Smooth muscle cell (in vitro differentiated cells): ENCODE data around the gene PLBD2. TPM values are rescaled to one million over a fixed set of nuclear protein-coding genes. Genes with fewer than 3 reads are reported as not detected.

Source experiments
- DNase-seq: peaks from one replicate; lab custom pipeline; 2025; ENCODE audit not compliant: unreplicated experiment; lab: John Stamatoyannopoulos, UW
- H2AFZ ChIP-seq: fragments of 200-600 bp; sonication (generic); 2 replicates; pipeline ENCODE4 v1.6.0; 2016; ENCODE audit warnings: antibody characterized with exemption, low read depth, mild to moderate bottlenecking
- H3F3A ChIP-seq: fragments of 200-600 bp; sonication (generic); 2 replicates; pipeline ENCODE4 v1.6.0; 2017; ENCODE audit warnings: antibody characterized with exemption, low read depth
- H3K27ac ChIP-seq: fragments of 200-600 bp; sonication (generic); 2 replicates; pipeline ENCODE4 v1.5.1; 2016; ENCODE audit warnings: low read depth, mild to moderate bottlenecking
- H3K27me3 ChIP-seq: fragments of 200-600 bp; sonication (generic); 2 replicates; pipeline ENCODE4 v1.6.1; 2016; ENCODE audit warnings: low read depth, mild to moderate bottlenecking
- H3K36me3 ChIP-seq: fragments of 200-600 bp; sonication (generic); 2 replicates; pipeline ENCODE4 v1.5.1; 2016; ENCODE audit warnings: low read depth
- H3K4me1 ChIP-seq: fragments of 200-600 bp; sonication (generic); 2 replicates; pipeline ENCODE4 v1.5.1; 2016; ENCODE audit warnings: low read depth
- H3K4me2 ChIP-seq: fragments of 200-600 bp; sonication (generic); 2 replicates; pipeline ENCODE4 v1.6.0; 2016; ENCODE audit warnings: mild to moderate bottlenecking
- H3K4me3 ChIP-seq: fragments of 200-600 bp; sonication (generic); 2 replicates; pipeline ENCODE4 v1.5.1; 2016; ENCODE audit warnings: mild to moderate bottlenecking
- H3K79me2 ChIP-seq: fragments of 200-600 bp; sonication (generic); 2 replicates; pipeline ENCODE4 v1.6.0; 2016; ENCODE audit warnings: low read depth, mild to moderate bottlenecking
- H3K9ac ChIP-seq: fragments of 200-600 bp; sonication (generic); 2 replicates; pipeline ENCODE4 v1.6.0; 2016; ENCODE audit warnings: low read depth
- H3K9me3 ChIP-seq: fragments of 200-600 bp; sonication (generic); replicated peaks from 2 replicates; pipeline ENCODE4 v1.5.1; 2016; ENCODE audit warnings: low read depth
- H4K20me1 ChIP-seq: fragments of 200-600 bp; sonication (generic); 2 replicates; pipeline ENCODE4 v1.6.0; 2016; ENCODE audit warnings: low read depth
- CTCF ChIP-seq: fragments of 200-600 bp; sonication (generic); IDR thresholded peaks from 2 replicates; pipeline ENCODE4 v1.5.1; 2017; ENCODE audit warnings: borderline replicate concordance, mild to moderate bottlenecking, antibody characterized with exemption; ENCODE audit not compliant: insufficient read depth, poor library complexity, severe bottlenecking
- WGBS: methylation state at CpG from one replicate; pipeline ENCODE4 v1.1.7; 2016; ENCODE audit warnings: low lambda C conversion rate; 5-methylcytosine and 5-hydroxymethylcytosine counted together
- polyA plus RNA-seq: library from polyadenylated mRNA; unstranded; fragments of >200 nt; fragmentation: Nextera tagmentation; extraction: Ambion mirVana; gene quantifications from 2 replicates; pipeline ENCODE4 v1.2.1, GENCODE V29; 2016
- total RNA-seq: library from RNA; depleted of rRNA; stranded (reverse); fragments of >200 nt; gene quantifications from 2 replicates; pipeline ENCODE4 v1.2.3, GENCODE V29; 2014

The PLBD2 gene
- total and polyA plus RNA-seq, 2 experiments from 2014 or later: 19.6 to 32.9 TPM

GRCh38 chr12:113381220-113381619 is 22.8 kb downstream of the PLBD2 start:
- no peak overlapping the region for H3K27ac ChIP-seq
- H3K27me3 ChIP-seq: no peaks in the 10 kb centered on the region
- TF ChIP-seq CTCF: no peak
- H3K9me3 ChIP-seq: no peaks in the 10 kb centered on the region
- H3K79me2 ChIP-seq: no peaks in the 10 kb centered on the region
- H3K4me1 ChIP-seq: no peaks in the 10 kb centered on the region
- H3K9ac ChIP-seq: no peak overlapping the region
- 89% methylated on average over 10 of the region's 11 CpGs for WGBS
- no peaks in the 10 kb centered on the region for H4K20me1 ChIP-seq
- H3K4me2 ChIP-seq: no peak overlapping the region
- no peak overlapping the region for H2AFZ ChIP-seq
- no peak for DNase-seq
- H3K36me3 ChIP-seq: no peaks in the 10 kb centered on the region
- H3F3A ChIP-seq: no peaks in the 10 kb centered on the region
- no peak overlapping the region for H3K4me3 ChIP-seq

GRCh38 chr12:113382206-113382605 is 23.8 kb downstream of the PLBD2 start:
- H4K20me1 ChIP-seq: no peaks in the 10 kb centered on the region
- H3K4me1 ChIP-seq: no peaks in the 10 kb centered on the region
- DNase-seq: no peak
- no peak for TF ChIP-seq CTCF
- H3F3A ChIP-seq: no peaks in the 10 kb centered on the region
- no peak overlapping the region for H3K4me2 ChIP-seq
- H3K36me3 ChIP-seq: no peaks in the 10 kb centered on the region
- no peak overlapping the region for H3K27ac ChIP-seq
- no peak overlapping the region for H3K9ac ChIP-seq
- H3K79me2 ChIP-seq: no peaks in the 10 kb centered on the region
- 95% methylated on average over 4 of the region's 4 CpGs for WGBS
- no peaks in the 10 kb centered on the region for H3K27me3 ChIP-seq
- H3K4me3 ChIP-seq: no peak overlapping the region
- no peaks in the 10 kb centered on the region for H3K9me3 ChIP-seq
- no peak overlapping the region for H2AFZ ChIP-seq

DNA sequence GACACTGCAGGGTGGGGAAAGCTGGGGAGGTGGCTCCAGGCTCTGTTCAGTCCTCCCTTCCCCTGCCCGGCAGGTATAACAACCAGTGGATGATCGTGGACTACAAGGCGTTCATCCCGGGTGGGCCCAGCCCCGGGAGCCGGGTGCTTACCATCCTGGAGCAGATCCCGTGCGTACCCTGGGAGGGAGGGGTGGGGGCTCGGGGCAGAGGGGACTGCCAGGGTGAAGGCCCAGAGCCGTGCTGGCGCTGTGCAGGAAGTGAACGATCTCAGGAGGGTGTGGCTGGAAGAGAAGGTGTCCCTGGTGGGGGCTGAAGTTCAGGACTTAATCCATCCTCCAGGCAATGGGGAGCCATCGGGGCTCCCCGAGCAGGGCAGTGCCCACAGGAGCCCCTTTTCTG is 26.4 kb downstream of the PLBD2 start:
- Histone ChIP-seq H3K4me3 (no peak overlapping the region), H3K9ac (no peak overlapping the region), H3K4me1 (no peaks in the 10 kb centered on the region), H3K9me3 (no peaks in the 10 kb centered on the region), H2AFZ (no peak overlapping the region), H3K4me2 (no peak overlapping the region), H3K79me2 (no peaks in the 10 kb centered on the region), H3K36me3 (no peaks in the 10 kb centered on the region), H3F3A (no peaks in the 10 kb centered on the region), H4K20me1 (no peaks in the 10 kb centered on the region), H3K27me3 (no peaks in the 10 kb centered on the region), H3K27ac (no peak overlapping the region)
- DNase-seq: no peak
- no peak for TF ChIP-seq CTCF
- WGBS: 96% methylated on average over 10 of the region's 14 CpGs

GRCh38 chr12:113385282-113385882 is 27.0 kb downstream of the PLBD2 start:
- 98% methylated on average over 6 of the region's 6 CpGs for WGBS

More at GRCh38 chr12:113385282-113385882, 27.0 kb downstream of the PLBD2 start:
- no peak overlapping the region for H3K4me2 ChIP-seq
- H3K4me1 ChIP-seq: no peaks in the 10 kb centered on the region
- no peaks in the 10 kb centered on the region for H3F3A ChIP-seq
- DNase-seq: no peak
- H3K36me3 ChIP-seq: no peaks in the 10 kb centered on the region
- no peaks in the 10 kb centered on the region for H3K9me3 ChIP-seq
- H3K79me2 ChIP-seq: no peaks in the 10 kb centered on the region
- H4K20me1 ChIP-seq: no peaks in the 10 kb centered on the region
- no peak overlapping the region for H2AFZ ChIP-seq
- no peaks in the 10 kb centered on the region for H3K27me3 ChIP-seq
- TF ChIP-seq CTCF: no peak
- no peak overlapping the region for H3K27ac ChIP-seq
- no peak overlapping the region for H3K4me3 ChIP-seq
- no peak overlapping the region for H3K9ac ChIP-seq
